GM23338 (cell line): ENCODE measurements around the gene SORBS2.

ENCODE experiments used
- EZH2 ChIP-seq: fragments of 200-600 bp; sonication (generic); IDR thresholded peaks from one replicate; pipeline ENCODE4 v1.8.0; 2017; ENCODE audit warnings: antibody characterized with exemption, mild to moderate bottlenecking, low read depth; ENCODE audit not compliant: unreplicated experiment
- POLR2AphosphoS5 ChIP-seq: IDR thresholded peaks from 2 replicates; pipeline ENCODE4 v1.6.1; 2016; ENCODE audit warnings: antibody characterized with exemption, low read depth
- TF ChIP-seq, protein P1 (sequence below), 2 experiments: fragments of 200-600 bp in 1 of 2; sonication (generic) in 1 of 2; conservative IDR thresholded peaks; 2 replicates each; pipeline versions ENCODE4 v1.5.1 to v1.6.1; 2016 to 2017; ENCODE audit warnings: antibody characterized with exemption in 2 of 2, low read depth in 2 of 2, mild to moderate bottlenecking in 2 of 2, moderate library complexity in 1 of 2

GRCh38 chr4:185738820-185739219 is 73.2 kb downstream of the SORBS2 start:
- TF ChIP-seq, protein P1, sequence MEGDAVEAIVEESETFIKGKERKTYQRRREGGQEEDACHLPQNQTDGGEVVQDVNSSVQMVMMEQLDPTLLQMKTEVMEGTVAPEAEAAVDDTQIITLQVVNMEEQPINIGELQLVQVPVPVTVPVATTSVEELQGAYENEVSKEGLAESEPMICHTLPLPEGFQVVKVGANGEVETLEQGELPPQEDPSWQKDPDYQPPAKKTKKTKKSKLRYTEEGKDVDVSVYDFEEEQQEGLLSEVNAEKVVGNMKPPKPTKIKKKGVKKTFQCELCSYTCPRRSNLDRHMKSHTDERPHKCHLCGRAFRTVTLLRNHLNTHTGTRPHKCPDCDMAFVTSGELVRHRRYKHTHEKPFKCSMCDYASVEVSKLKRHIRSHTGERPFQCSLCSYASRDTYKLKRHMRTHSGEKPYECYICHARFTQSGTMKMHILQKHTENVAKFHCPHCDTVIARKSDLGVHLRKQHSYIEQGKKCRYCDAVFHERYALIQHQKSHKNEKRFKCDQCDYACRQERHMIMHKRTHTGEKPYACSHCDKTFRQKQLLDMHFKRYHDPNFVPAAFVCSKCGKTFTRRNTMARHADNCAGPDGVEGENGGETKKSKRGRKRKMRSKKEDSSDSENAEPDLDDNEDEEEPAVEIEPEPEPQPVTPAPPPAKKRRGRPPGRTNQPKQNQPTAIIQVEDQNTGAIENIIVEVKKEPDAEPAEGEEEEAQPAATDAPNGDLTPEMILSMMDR (conservative IDR thresholded peaks at IDR 0.05; ENCODE audit: low read depth in 2 of 2) = no peak
- TF ChIP-seq POLR2AphosphoS5 (no peak), EZH2 (no peak)
